Natural killer cell (primary cell): ENCODE results near the gene UTP14A. TPM values are rescaled to one million over a fixed set of nuclear protein-coding genes. Genes with fewer than 3 reads are reported as not detected.

ENCODE experiments used
- ATAC-seq, 3 donors: fragments of 150-1000 bp in 2 of 3; fragments of 200-7000 bp in 1 of 3; cut with Tn5 transposase; 1 replicate in 1 of 3; 2 replicates in 2 of 3; pipeline ENCODE4 v1.10.0; 2021; ENCODE audit warnings: mild to moderate bottlenecking in 2 of 3, moderate library complexity in 2 of 3
- DNase-seq, 2 donors: peaks; one replicate each; pipeline versions ENCODE4 v3.0.0 to v3.0.0-alpha.2; 2013 to 2021; ENCODE audit warnings: mixed read lengths in 1 of 2
- H3K27ac ChIP-seq: one replicate; pipeline ENCODE4 v1.5.1; 2013; ENCODE audit warnings: mild to moderate bottlenecking, low read length
- H3K27me3 ChIP-seq: one replicate; pipeline ENCODE4 v1.6.1; 2013; ENCODE audit warnings: low read length; ENCODE audit not compliant: control insufficient read depth, insufficient read depth
- H3K36me3 ChIP-seq: one replicate; pipeline ENCODE4 v1.6.1; 2013; ENCODE audit warnings: low read length; ENCODE audit not compliant: control insufficient read depth, insufficient read depth
- H3K4me1 ChIP-seq: one replicate; pipeline ENCODE4 v1.6.1; 2013; ENCODE audit warnings: low read length; ENCODE audit not compliant: control insufficient read depth, insufficient read depth
- H3K4me3 ChIP-seq: one replicate; pipeline ENCODE4 v1.5.1; 2013; ENCODE audit warnings: low read length
- H3K9me3 ChIP-seq: one replicate; pipeline ENCODE4 v1.6.1; 2013; ENCODE audit warnings: low read length; ENCODE audit not compliant: control insufficient read depth, insufficient read depth
- H3K27ac Mint-ChIP-seq, 2 donors: one replicate each; pipeline ENCODE4 v1.8.0; 2022; ENCODE audit warnings: mild to moderate bottlenecking in 2 of 2, mixed read lengths in 2 of 2, moderate library complexity in 1 of 2
- H3K27me3 Mint-ChIP-seq, 2 donors: one replicate each; pipeline ENCODE4 v1.8.0; 2022; ENCODE audit warnings: low read depth in 2 of 2, mixed read lengths in 2 of 2
- H3K36me3 Mint-ChIP-seq: one replicate; pipeline ENCODE4 v1.8.0; 2022; ENCODE audit warnings: mixed read lengths
- H3K4me1 Mint-ChIP-seq, 2 donors: one replicate each; pipeline ENCODE4 v1.8.0; 2022; ENCODE audit warnings: mixed read lengths in 2 of 2
- H3K4me3 Mint-ChIP-seq: one replicate; pipeline ENCODE4 v1.8.0; 2022; ENCODE audit warnings: mild to moderate bottlenecking, moderate library complexity, mixed read lengths
- H3K9me3 Mint-ChIP-seq, 2 donors: one replicate each; pipeline ENCODE4 v1.8.0; 2022; ENCODE audit warnings: mixed read lengths in 2 of 2
- CTCF ChIP-seq: fragments of 200-600 bp; IDR thresholded peaks from one replicate; pipeline ENCODE4 v1.8.0; 2022; ENCODE audit warnings: antibody characterized with exemption
- WGBS: methylation state at CpG from one replicate; pipeline ENCODE4 v1.1.7; 2013; ENCODE audit warnings: missing lambda C conversion rate; ENCODE audit not compliant: insufficient coverage; 5-methylcytosine and 5-hydroxymethylcytosine counted together
- intact Hi-C: fragments of 100-400 bp; cut with micrococcal nuclease; formaldehyde crosslinking; loops from one replicate; pipeline ENCODE4 v1.14.2; 2022
- total RNA-seq, 4 donors: library from RNA; stranded (reverse); fragments of 120-200 nt in 1 of 4; gene quantifications; one replicate each; pipeline versions ENCODE4 v1.2.3 to v1.2.4, GENCODE V29; 2013 to 2022

The UTP14A gene
- total RNA-seq, 3 donors from 2014 or later (not counting 1 experiment from before 2014, with no cell fraction given) = 9.5 to 11.6 (median 11.0) TPM

GRCh38 chrX:129933700-129934099, 27.7 kb downstream of the UTP14A start:
- no peaks in the 10 kb centered on the region for H3K9me3 ChIP-seq
- 95% methylated on average over 7 of the region's 7 CpGs for WGBS
- no peaks in the 10 kb centered on the region for H3K27me3 ChIP-seq
- Mint-ChIP-seq H3K4me3 (peak overlapping the region; percentile 82), H3K9me3 (no peaks in the 10 kb centered on the region), H3K27ac (no peak overlapping the region), H3K27me3 (peaks cover 5 to 7% of the 10 kb centered on the region in 2 donors), H3K4me1 (peaks cover 0 to 5% of the 10 kb centered on the region in 2 donors), H3K36me3 (no peaks in the 10 kb centered on the region)
- no peak for DNase-seq
- TF ChIP-seq CTCF = no peak
- H3K4me1 ChIP-seq = peaks cover 7% of the 10 kb centered on the region
- H3K36me3 ChIP-seq = no peaks in the 10 kb centered on the region
- no peak overlapping the region for H3K27ac ChIP-seq
- no peak overlapping the region for H3K4me3 ChIP-seq
- no peak for ATAC-seq
- intact Hi-C loops = loop anchor here (5.0 to 10.0 kb wide), 2 partner anchors 49 to 329 kb away; partner anchors contain the start of gene BCORL1

- 90% methylated on average over 9 of the region's 10 CpGs for WGBS
- DNase-seq = no peak
- Mint-ChIP-seq H3K27ac (no peak overlapping the region), H3K27me3 (peaks cover 5 to 8% of the 10 kb centered on the region in 2 donors), H3K9me3 (no peaks in the 10 kb centered on the region), H3K4me1 (peaks cover 0 to 5% of the 10 kb centered on the region in 2 donors), H3K4me3 (no peak overlapping the region), H3K36me3 (no peaks in the 10 kb centered on the region)
- Histone ChIP-seq H3K27me3 (no peaks in the 10 kb centered on the region), H3K27ac (no peak overlapping the region), H3K36me3 (no peaks in the 10 kb centered on the region), H3K4me1 (peaks cover 7% of the 10 kb centered on the region), H3K4me3 (no peak overlapping the region), H3K9me3 (no peaks in the 10 kb centered on the region)
- TF ChIP-seq CTCF = no peak
- intact Hi-C loops = loop anchor here (5.0 to 10.0 kb wide), 2 partner anchors 48 to 330 kb away; partner anchors contain the start of gene BCORL1
- ATAC-seq = no peak
Measured at GRCh38 chrX:129934461-129934860, 28.5 kb downstream of the UTP14A start.

GRCh38 chrX:129934952-129935351, 29.0 kb downstream of the UTP14A start:
- TF ChIP-seq CTCF = no peak
- peaks cover 0 to 5% of the 10 kb centered on the region in 2 donors for H3K4me1 Mint-ChIP-seq
- ATAC-seq = no peak
- DNase-seq = no peak
- H3K36me3 ChIP-seq = no peaks in the 10 kb centered on the region
- no peak overlapping the region for H3K4me3 Mint-ChIP-seq
- H3K27ac Mint-ChIP-seq = no peak overlapping the region
- peaks cover 5 to 8% of the 10 kb centered on the region in 2 donors for H3K27me3 Mint-ChIP-seq
- no peak overlapping the region for H3K4me3 ChIP-seq
- H3K9me3 Mint-ChIP-seq = no peaks in the 10 kb centered on the region
- 100% methylated on average over 4 of the region's 5 CpGs for WGBS
- H3K4me1 ChIP-seq = peaks cover 7% of the 10 kb centered on the region
- H3K9me3 ChIP-seq = no peaks in the 10 kb centered on the region
- H3K27ac ChIP-seq = no peak overlapping the region
- H3K27me3 ChIP-seq = no peaks in the 10 kb centered on the region
- no peaks in the 10 kb centered on the region for H3K36me3 Mint-ChIP-seq
- intact Hi-C loops = loop anchor here (5.0 to 10.0 kb wide), 2 partner anchors 47 to 330 kb away; partner anchors contain the start of gene BCORL1

- Histone ChIP-seq H3K27me3 (no peaks in the 10 kb centered on the region), H3K4me3 (no peak overlapping the region), H3K27ac (no peak overlapping the region), H3K36me3 (no peaks in the 10 kb centered on the region), H3K9me3 (no peaks in the 10 kb centered on the region), H3K4me1 (peaks cover under 1% of the 10 kb centered on the region)
- no peak for TF ChIP-seq CTCF
- ATAC-seq (no peak), DNase-seq (no peak)
- Mint-ChIP-seq H3K9me3 (no peaks in the 10 kb centered on the region), H3K27me3 (peaks cover 8 to 9% of the 10 kb centered on the region in 2 donors), H3K36me3 (no peaks in the 10 kb centered on the region), H3K4me1 (no peaks in the 10 kb centered on the region), H3K27ac (no peak overlapping the region), H3K4me3 (no peak overlapping the region)
- intact Hi-C loops = loop anchor here (10.0 kb wide), 1 partner anchor 333 kb away; no protein-coding TSS in a partner anchor
- WGBS = 77% methylated on average over 4 of the region's 4 CpGs
Measured at GRCh38 chrX:129938081-129938480, 32.1 kb downstream of the UTP14A start.
